Measurements from ENCODE around the gene CNTFR. TPM values are rescaled to one million over a fixed set of nuclear protein-coding genes. Genes with fewer than 3 reads are reported as not detected.

CNTFR gene
- total and polyA plus RNA-seq, 2 donors (not counting 1 experiment from before 2014, with no cell fraction given): not detected

- no peak overlapping the region for H3K27ac ChIP-seq (ENCODE audit: low read length in 2 of 2)
- H3K4me1 Mint-ChIP-seq: no peaks in the 10 kb centered on the region
- ChIA-PET CTCF (no interaction called here), POLR2A (no interaction called here)
- intact Hi-C loops (cut with micrococcal nuclease): no loop called here
- H3K4me1 ChIP-seq (ENCODE audit: control insufficient read depth in 2 of 2, insufficient read depth in 2 of 2, low read length in 2 of 2): no peaks in the 10 kb centered on the region
- H3K36me3 ChIP-seq (replicated peaks in 1 of 2; ENCODE audit: control extremely low read depth in 1 of 2, control insufficient read depth in 1 of 2, extremely low read depth in 1 of 2, insufficient read depth in 2 of 2, low read length in 1 of 2): no peaks in the 10 kb centered on the region
- H4K20me1 ChIP-seq (ENCODE audit: control insufficient read depth, insufficient read depth, low read length, poor library complexity, severe bottlenecking): no peaks in the 10 kb centered on the region
- no peak overlapping the region for H2AFZ ChIP-seq (ENCODE audit: insufficient read depth, low read depth, low read length, poor library complexity, severe bottlenecking)
- H3K4me3 Mint-ChIP-seq: no peak overlapping the region
- H3K4me3 ChIP-seq (ENCODE audit: control extremely low read depth in 1 of 5, extremely low read depth in 1 of 5, insufficient read depth in 1 of 5, low read depth in 2 of 5, low read length in 4 of 5): no peak overlapping the region
- peaks cover 34% of the 10 kb centered on the region for H3K27me3 Mint-ChIP-seq
- DNase-seq (no peak), ATAC-seq (ENCODE audit: low read depth) (no peak)
- peaks cover 0 to 6% (median 0%) of the 10 kb centered on the region in 3 donors for H3K9me3 ChIP-seq (ENCODE audit: control extremely low read depth in 1 of 3, control insufficient read depth in 2 of 3, insufficient read depth in 1 of 3, low read length in 2 of 3)
- H3K4me2 ChIP-seq (replicated peaks; ENCODE audit: low read depth, low read length, poor library complexity, severe bottlenecking): no peak overlapping the region
- H3K27me3 ChIP-seq (replicated peaks in 1 of 4; ENCODE audit: control extremely low read depth in 1 of 4, control insufficient read depth in 3 of 4, insufficient read depth in 4 of 4, low read length in 3 of 4): peaks cover 0 to 6% (median 2%) of the 10 kb centered on the region in 4 experiments
- no peak overlapping the region for H3K27ac Mint-ChIP-seq
- TF ChIP-seq, protein P1, sequence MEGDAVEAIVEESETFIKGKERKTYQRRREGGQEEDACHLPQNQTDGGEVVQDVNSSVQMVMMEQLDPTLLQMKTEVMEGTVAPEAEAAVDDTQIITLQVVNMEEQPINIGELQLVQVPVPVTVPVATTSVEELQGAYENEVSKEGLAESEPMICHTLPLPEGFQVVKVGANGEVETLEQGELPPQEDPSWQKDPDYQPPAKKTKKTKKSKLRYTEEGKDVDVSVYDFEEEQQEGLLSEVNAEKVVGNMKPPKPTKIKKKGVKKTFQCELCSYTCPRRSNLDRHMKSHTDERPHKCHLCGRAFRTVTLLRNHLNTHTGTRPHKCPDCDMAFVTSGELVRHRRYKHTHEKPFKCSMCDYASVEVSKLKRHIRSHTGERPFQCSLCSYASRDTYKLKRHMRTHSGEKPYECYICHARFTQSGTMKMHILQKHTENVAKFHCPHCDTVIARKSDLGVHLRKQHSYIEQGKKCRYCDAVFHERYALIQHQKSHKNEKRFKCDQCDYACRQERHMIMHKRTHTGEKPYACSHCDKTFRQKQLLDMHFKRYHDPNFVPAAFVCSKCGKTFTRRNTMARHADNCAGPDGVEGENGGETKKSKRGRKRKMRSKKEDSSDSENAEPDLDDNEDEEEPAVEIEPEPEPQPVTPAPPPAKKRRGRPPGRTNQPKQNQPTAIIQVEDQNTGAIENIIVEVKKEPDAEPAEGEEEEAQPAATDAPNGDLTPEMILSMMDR (IDR thresholded peaks at IDR 0.05): no peak
- TF ChIP-seq EZH2 (IDR thresholded peaks at IDR 0.05; ENCODE audit: borderline replicate concordance, insufficient read depth, low read depth, low read length, poor library complexity, severe bottlenecking): no peak
- no peaks in the 10 kb centered on the region for H3K79me2 ChIP-seq (ENCODE audit: control insufficient read depth, insufficient read depth, low read length)
- H3K9me3 Mint-ChIP-seq (ENCODE audit: insufficient read depth): no peaks in the 10 kb centered on the region
- 75% methylated on average over 18 of the region's 18 CpGs for WGBS (ENCODE audit: insufficient coverage)
- no peak overlapping the region for H3K9ac ChIP-seq (ENCODE audit: low read length)
These were observed 36.0 kb downstream of the CNTFR start for GRCh38 chr9:34553511-34554021.

DNA sequence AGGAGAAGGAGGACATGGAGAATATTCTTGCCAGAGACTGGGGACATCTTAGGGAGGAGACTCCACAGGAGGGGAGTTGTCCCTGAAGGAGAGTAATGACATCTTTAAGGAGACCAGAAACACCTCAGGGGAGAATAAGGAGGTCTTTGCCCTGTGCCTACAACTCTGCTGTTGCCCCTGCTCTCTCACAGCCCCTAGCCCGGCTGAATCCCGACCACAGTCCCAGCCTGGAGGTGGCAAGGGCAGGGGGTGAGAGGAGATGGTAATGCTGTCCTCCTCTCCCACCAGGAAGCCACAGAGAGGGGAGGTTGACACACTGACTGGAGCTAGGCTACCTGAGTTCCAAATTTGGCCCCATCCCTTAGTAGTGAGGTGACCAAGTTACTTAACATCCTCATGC is 36.5 kb downstream of the CNTFR start:
- H3K79me2 ChIP-seq (ENCODE audit: control insufficient read depth, insufficient read depth, low read length): no peaks in the 10 kb centered on the region
- H3K4me1 Mint-ChIP-seq: no peaks in the 10 kb centered on the region
- WGBS (ENCODE audit: insufficient coverage): no CpG with 5 or more reads among the region's 2 CpGs

More for the DNA sequence above, 36.5 kb downstream of the CNTFR start:
- H3K9ac ChIP-seq (ENCODE audit: low read length): no peak overlapping the region
- no peak for DNase-seq
- Mint-ChIP-seq H3K27ac (no peak overlapping the region), H3K9me3 (ENCODE audit: insufficient read depth) (no peaks in the 10 kb centered on the region), H3K27me3 (peaks cover 36% of the 10 kb centered on the region), H3K4me3 (no peak overlapping the region)
- ChIA-PET CTCF (no interaction called here), POLR2A (no interaction called here)
- no peaks in the 10 kb centered on the region for H4K20me1 ChIP-seq (ENCODE audit: control insufficient read depth, insufficient read depth, low read length, poor library complexity, severe bottlenecking)
- no peak overlapping the region for H3K4me2 ChIP-seq (replicated peaks; ENCODE audit: low read depth, low read length, poor library complexity, severe bottlenecking)
- no peak for TF ChIP-seq EZH2 (IDR thresholded peaks at IDR 0.05; ENCODE audit: borderline replicate concordance, insufficient read depth, low read depth, low read length, poor library complexity, severe bottlenecking)
- TF ChIP-seq, protein P1 (IDR thresholded peaks at IDR 0.05): no peak
- no peak overlapping the region for H3K27ac ChIP-seq (ENCODE audit: low read length in 2 of 2)
- no peak for ATAC-seq (ENCODE audit: low read depth)
- peaks cover 0 to 8% (median 2%) of the 10 kb centered on the region in 4 experiments for H3K27me3 ChIP-seq (replicated peaks in 1 of 4; ENCODE audit: control extremely low read depth in 1 of 4, control insufficient read depth in 3 of 4, insufficient read depth in 4 of 4, low read length in 3 of 4)
- intact Hi-C loops (cut with micrococcal nuclease): no loop called here
- no peak overlapping the region for H3K4me3 ChIP-seq (ENCODE audit: control extremely low read depth in 1 of 5, extremely low read depth in 1 of 5, insufficient read depth in 1 of 5, low read depth in 2 of 5, low read length in 4 of 5)
- H2AFZ ChIP-seq (ENCODE audit: insufficient read depth, low read depth, low read length, poor library complexity, severe bottlenecking): no peak overlapping the region
- H3K9me3 ChIP-seq (ENCODE audit: control extremely low read depth in 1 of 3, control insufficient read depth in 2 of 3, insufficient read depth in 1 of 3, low read length in 2 of 3): peaks cover 0 to 6% (median 0%) of the 10 kb centered on the region in 3 donors
- H3K36me3 ChIP-seq (replicated peaks in 1 of 2; ENCODE audit: control extremely low read depth in 1 of 2, control insufficient read depth in 1 of 2, extremely low read depth in 1 of 2, insufficient read depth in 2 of 2, low read length in 1 of 2): no peaks in the 10 kb centered on the region
- no peaks in the 10 kb centered on the region for H3K4me1 ChIP-seq (ENCODE audit: control insufficient read depth in 2 of 2, insufficient read depth in 2 of 2, low read length in 2 of 2)

All from B cell (primary cell).